ENCODE results near the gene CCN5. TPM values are rescaled to one million over a fixed set of nuclear protein-coding genes. Genes with fewer than 3 reads are reported as not detected.

Gene CCN5
- total RNA-seq, 1 experiment from 2014 or later: 0.37 TPM

GRCh38 chr20:44721785-44722054 lies 6.6 kb downstream of the CCN5 start (continued):
- no peak for TF ChIP-seq ZNF219 (CRISPR knock-in tag; IDR thresholded peaks at IDR 0.05; ENCODE audit: borderline replicate concordance)
- TF ChIP-seq, protein P1, sequence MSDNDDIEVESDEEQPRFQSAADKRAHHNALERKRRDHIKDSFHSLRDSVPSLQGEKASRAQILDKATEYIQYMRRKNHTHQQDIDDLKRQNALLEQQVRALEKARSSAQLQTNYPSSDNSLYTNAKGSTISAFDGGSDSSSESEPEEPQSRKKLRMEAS (CRISPR knock-in tag; IDR thresholded peaks at IDR 0.05): no peak
- TF ChIP-seq ELF4 (CRISPR knock-in tag; IDR thresholded peaks at IDR 0.05; ENCODE audit: low read depth): no peak
- TF ChIP-seq ZNF416 (CRISPR knock-in tag; IDR thresholded peaks at IDR 0.05): no peak
- no peak for TF ChIP-seq GTF2I (CRISPR knock-in tag; conservative IDR thresholded peaks at IDR 0.05)
- no peak for TF ChIP-seq MXD4 (CRISPR knock-in tag; IDR thresholded peaks at IDR 0.05; ENCODE audit: borderline replicate concordance)

GRCh38 chr20:44722990-44723389 lies 7.8 kb downstream of the CCN5 start:
- ATAC-seq (no peak), DNase-seq (ENCODE audit: low spot score) (no peak)
- no peaks in the 10 kb centered on the region for H3K36me3 Mint-ChIP-seq
- TF ChIP-seq ESRRA (CRISPR knock-in tag; IDR thresholded peaks at IDR 0.05; ENCODE audit: borderline replicate concordance) (no peak), FOXP4 (CRISPR knock-in tag; IDR thresholded peaks at IDR 0.05) (no peak), ZNF423 (CRISPR knock-in tag; IDR thresholded peaks at IDR 0.05) (no peak), ZNF396 (CRISPR knock-in tag; IDR thresholded peaks at IDR 0.05; ENCODE audit: borderline replicate concordance) (no peak), ZNF317 (CRISPR knock-in tag; IDR thresholded peaks at IDR 0.05; ENCODE audit: borderline replicate concordance, low read depth) (no peak), PRRX2 (CRISPR knock-in tag; IDR thresholded peaks at IDR 0.05) (no peak), RORB (CRISPR knock-in tag; IDR thresholded peaks at IDR 0.05) (no peak)
- TF ChIP-seq, protein P2, sequence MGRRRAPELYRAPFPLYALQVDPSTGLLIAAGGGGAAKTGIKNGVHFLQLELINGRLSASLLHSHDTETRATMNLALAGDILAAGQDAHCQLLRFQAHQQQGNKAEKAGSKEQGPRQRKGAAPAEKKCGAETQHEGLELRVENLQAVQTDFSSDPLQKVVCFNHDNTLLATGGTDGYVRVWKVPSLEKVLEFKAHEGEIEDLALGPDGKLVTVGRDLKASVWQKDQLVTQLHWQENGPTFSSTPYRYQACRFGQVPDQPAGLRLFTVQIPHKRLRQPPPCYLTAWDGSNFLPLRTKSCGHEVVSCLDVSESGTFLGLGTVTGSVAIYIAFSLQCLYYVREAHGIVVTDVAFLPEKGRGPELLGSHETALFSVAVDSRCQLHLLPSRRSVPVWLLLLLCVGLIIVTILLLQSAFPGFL (CRISPR knock-in tag; IDR thresholded peaks at IDR 0.05; ENCODE audit: borderline replicate concordance): no peak
- peaks cover 14% of the 10 kb centered on the region for H3K4me1 Mint-ChIP-seq
- ChIA-PET CTCF (interaction anchor here (1.1 to 2.7 kb wide), 3 partner anchors 8 to 38 kb away, joined by 4 to 23 read pairs (median 6); partner anchors contain the start of gene CCN5), POLR2A (no interaction called here)
- H3K27ac Mint-ChIP-seq: no peak overlapping the region
- H3K9me3 Mint-ChIP-seq: no peaks in the 10 kb centered on the region
- H3K27me3 Mint-ChIP-seq (ENCODE audit: low read depth): no peaks in the 10 kb centered on the region
- H3K4me3 Mint-ChIP-seq: no peak overlapping the region

GRCh38 chr20:44723391-44723790 lies 8.2 kb downstream of the CCN5 start:
- peak overlapping the region; percentile 69 for H3K27ac Mint-ChIP-seq
- ATAC-seq: no peak
- POLR2A ChIA-PET: no interaction called here

More at GRCh38 chr20:44723391-44723790, 8.2 kb downstream of the CCN5 start:
- H3K4me3 Mint-ChIP-seq: no peak overlapping the region
- no peaks in the 10 kb centered on the region for H3K27me3 Mint-ChIP-seq (ENCODE audit: low read depth)
- peaks cover 16% of the 10 kb centered on the region for H3K4me1 Mint-ChIP-seq
- CTCF ChIA-PET: interaction anchor here (1.1 to 2.7 kb wide), 3 partner anchors 8 to 39 kb away, joined by 4 to 23 read pairs (median 6); partner anchors contain the start of gene CCN5
- no peaks in the 10 kb centered on the region for H3K9me3 Mint-ChIP-seq
- no peak for DNase-seq (ENCODE audit: low spot score)
- TF ChIP-seq ELF4 (CRISPR knock-in tag; IDR thresholded peaks at IDR 0.05; ENCODE audit: low read depth) (no peak), NR1H2 (CRISPR knock-in tag; IDR thresholded peaks at IDR 0.05) (no peak), GTF2I (CRISPR knock-in tag; conservative IDR thresholded peaks at IDR 0.05) (no peak), ZNF416 (CRISPR knock-in tag; IDR thresholded peaks at IDR 0.05) (no peak), ARID4B (CRISPR knock-in tag; IDR thresholded peaks at IDR 0.05; ENCODE audit: borderline replicate concordance) (no peak), GABPB1 (CRISPR knock-in tag; IDR thresholded peaks at IDR 0.05) (no peak), MXD4 (CRISPR knock-in tag; IDR thresholded peaks at IDR 0.05; ENCODE audit: borderline replicate concordance) (no peak), ZNF121 (CRISPR knock-in tag; IDR thresholded peaks at IDR 0.05) (no peak), ZNF232 (CRISPR knock-in tag; IDR thresholded peaks at IDR 0.05) (no peak), EMX1 (CRISPR knock-in tag; IDR thresholded peaks at IDR 0.05) (no peak)
- TF ChIP-seq, protein P3, sequence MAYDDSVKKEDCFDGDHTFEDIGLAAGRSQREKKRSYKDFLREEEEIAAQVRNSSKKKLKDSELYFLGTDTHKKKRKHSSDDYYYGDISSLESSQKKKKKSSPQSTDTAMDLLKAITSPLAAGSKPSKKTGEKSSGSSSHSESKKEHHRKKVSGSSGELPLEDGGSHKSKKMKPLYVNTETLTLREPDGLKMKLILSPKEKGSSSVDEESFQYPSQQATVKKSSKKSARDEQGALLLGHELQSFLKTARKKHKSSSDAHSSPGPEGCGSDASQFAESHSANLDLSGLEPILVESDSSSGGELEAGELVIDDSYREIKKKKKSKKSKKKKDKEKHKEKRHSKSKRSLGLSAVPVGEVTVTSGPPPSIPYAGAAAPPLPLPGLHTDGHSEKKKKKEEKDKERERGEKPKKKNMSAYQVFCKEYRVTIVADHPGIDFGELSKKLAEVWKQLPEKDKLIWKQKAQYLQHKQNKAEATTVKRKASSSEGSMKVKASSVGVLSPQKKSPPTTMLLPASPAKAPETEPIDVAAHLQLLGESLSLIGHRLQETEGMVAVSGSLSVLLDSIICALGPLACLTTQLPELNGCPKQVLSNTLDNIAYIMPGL (CRISPR knock-in tag; IDR thresholded peaks at IDR 0.05): no peak
- no peaks in the 10 kb centered on the region for H3K36me3 Mint-ChIP-seq
